Stimulated activated CD4-positive, alpha-beta T cell treated with anti-CD3 and anti-CD28 coated beads, Interleukin-12 subunit alpha, Interleukin-12 subunit beta, amount 100 ng/mL, for 48 hours (primary cell): ENCODE data around the gene DNAAF1.
"Not testable (repeated sequence)": the region's sequence is repeated elsewhere in the genome, so short reads cannot be mapped to it uniquely, and the experiment has no call there.

Experiments
- DNase-seq, 3 donors: peaks; one replicate each; pipeline ENCODE4 v3.0.0-alpha.2; 2020; ENCODE audit warnings: low read depth in 2 of 3, low spot score in 1 of 3

The DNAAF1 gene

GRCh38 chr16:84205123-84205522 lies 60.0 kb downstream of the DNAAF1 start:
- DNase-seq = not testable (repeated sequence)

- DNase-seq = no peak
These were observed 61.0 kb downstream of the DNAAF1 start for GRCh38 chr16:84205976-84206691.

DNA sequence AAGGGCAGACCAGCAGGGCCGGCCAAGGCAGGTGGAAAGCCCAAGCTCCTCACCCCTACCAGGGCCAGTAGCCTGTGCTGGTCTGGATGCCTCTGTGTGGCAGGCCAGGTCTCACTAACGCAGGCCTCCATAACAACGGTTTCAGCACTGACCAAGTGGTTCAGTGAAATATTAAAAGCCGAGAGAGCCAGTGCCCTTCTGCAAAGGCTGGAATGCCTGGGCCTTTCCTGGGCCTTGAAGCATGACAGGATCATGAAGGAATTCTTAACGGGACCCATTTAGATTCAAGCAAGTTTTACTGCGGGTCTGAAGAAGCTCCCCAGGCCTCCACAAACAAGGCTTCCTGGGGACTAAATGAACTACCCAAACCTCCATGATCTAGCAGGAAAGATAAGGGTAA lies 62.1 kb downstream of the DNAAF1 start:
- DNase-seq = no peak

- DNase-seq = no peak
These were observed 62.8 kb downstream of the DNAAF1 start for GRCh38 chr16:84207879-84208278.

DNA sequence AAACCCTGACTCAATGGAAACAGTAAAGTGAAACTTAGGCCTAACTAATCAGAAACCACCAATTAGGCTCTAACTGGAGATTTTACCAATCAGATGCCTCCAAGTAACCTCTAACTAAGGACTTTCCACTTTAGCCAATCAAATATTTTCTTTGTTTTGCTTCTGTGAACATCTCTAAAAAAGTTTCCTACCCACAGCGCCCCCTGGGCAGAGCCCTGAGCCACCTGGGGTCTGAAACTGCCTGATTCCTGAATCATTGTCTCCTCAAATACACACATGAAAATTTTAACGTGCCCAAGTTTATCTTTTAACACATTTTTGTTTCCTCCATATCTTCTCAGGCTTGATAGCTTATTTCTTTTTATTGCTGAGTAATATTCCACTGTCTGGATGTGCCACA lies 64.9 kb downstream of the DNAAF1 start:
- DNase-seq = no peak

GRCh38 chr16:84212154-84212553 lies 67.0 kb downstream of the DNAAF1 start:
- DNase-seq = no peak

- no peak for DNase-seq
These were observed 67.5 kb downstream of the DNAAF1 start for GRCh38 chr16:84212631-84213030.

GRCh38 chr16:84214451-84215066 lies 69.5 kb downstream of the DNAAF1 start:
- no peak for DNase-seq

- DNase-seq = no peak
These were observed 70.4 kb downstream of the DNAAF1 start for GRCh38 chr16:84215531-84215930.

DNA sequence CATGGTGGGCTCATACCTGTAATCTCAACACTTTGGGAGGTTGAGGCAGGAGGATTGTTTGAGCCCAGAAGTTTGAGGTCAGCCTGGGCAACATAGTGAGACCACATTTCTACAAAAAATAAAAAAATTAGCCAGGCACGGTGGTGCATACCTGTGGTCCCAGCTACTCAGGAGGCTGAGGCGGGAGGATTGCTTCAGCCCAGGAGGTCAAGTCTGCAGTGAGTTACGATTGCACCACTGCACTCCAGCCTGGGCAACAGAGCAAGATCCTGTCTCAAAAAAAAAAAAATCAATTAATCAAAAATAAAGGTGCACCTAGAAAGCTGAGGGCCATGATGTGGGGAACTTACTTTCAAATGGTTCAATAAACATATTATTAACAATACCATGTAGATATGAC lies 71.0 kb downstream of the DNAAF1 start:
- not testable (repeated sequence) for DNase-seq

- no peak for DNase-seq
These were observed 73.2 kb downstream of the DNAAF1 start for GRCh38 chr16:84218176-84218823.

DNA sequence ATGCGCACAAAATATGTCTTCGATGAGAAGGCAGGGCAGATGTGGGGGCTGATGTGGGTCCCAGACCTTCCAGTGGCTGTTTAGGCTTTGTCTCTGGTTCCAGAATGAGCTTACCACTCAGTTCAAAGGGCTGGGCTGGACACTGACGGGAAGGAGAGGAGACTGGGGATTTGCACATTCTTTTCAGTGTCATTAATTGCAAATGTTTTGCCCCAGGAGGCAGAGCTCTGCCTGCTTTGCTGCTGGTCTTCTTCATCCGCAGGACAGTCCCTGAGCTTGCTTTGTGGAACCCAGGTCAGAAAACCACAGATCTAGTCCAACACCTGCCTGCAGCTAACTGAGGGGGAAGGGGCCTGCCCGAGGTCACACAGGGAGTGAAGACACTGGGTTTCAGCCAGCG lies 73.8 kb downstream of the DNAAF1 start:
- no peak for DNase-seq

DNA sequence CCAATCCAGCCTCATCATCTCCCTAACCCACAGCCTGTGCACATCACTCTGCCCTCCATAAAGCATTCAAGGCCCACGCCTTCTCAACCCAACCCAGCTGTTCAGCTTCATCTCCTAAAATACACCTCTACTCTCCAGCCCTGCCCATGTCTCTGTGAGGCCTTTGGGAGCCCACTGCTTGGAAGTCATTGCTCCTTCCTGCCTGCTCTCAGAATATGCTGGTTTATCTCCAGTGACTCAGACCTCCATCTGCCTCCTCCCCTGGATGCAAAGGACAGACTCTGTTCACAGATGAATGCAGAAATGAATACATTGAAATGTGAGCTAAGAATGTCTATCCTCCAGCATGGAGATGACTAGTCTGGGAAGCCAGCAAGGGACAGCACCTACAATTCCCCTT lies 75.7 kb downstream of the DNAAF1 start:
- DNase-seq = no peak

- DNase-seq = no peak
These were observed 78.3 kb downstream of the DNAAF1 start for GRCh38 chr16:84223456-84223855.

- no peak for DNase-seq
These were observed 79.4 kb downstream of the DNAAF1 start for GRCh38 chr16:84224554-84224953.

DNA sequence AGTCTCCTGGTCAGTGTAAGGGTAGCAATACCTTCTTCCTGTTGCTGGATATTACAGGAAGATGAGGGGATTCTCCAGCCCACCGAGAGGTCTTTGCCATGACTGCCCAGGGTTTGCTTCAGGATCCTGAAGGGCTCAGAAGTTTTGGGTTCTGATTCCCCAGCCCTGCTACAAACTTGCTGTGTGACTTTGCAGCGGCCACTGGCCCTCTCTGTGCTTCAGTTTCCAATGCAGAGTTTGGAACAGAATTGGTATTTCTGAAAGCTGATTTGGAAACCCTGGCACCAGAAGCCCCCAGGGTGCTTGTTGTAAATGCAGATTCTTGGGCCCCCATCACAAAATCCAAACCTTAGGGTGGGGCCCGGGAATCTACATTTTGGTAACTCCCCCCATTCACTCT lies 80.0 kb downstream of the DNAAF1 start:
- no peak for DNase-seq

- DNase-seq = no peak
These were observed 80.5 kb downstream of the DNAAF1 start for GRCh38 chr16:84225571-84225970.

GRCh38 chr16:84226026-84226425 lies 80.9 kb downstream of the DNAAF1 start:
- no peak for DNase-seq
